Measurements from ENCODE around the gene HMGN3.

Gene HMGN3

DNA sequence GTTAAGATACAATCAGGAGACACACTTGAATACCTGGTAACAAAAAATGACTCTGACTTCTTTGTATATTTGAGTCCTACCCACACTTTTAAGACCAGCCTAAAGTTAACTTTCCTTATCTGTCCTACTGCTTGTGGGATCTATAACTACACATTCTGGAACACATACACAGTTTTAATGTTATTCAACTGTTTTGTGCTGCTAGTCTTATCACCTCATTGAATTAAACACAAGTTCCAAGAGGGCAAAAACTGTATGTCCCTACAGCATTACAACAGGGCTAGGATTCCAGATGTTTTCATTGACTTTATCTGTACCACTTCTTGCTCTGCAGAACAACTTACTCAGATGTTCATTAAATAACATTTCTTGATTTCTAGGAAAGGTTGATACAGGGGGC is 2.8 kb downstream of the HMGN3 start:
- no peak for DNase-seq

DNA sequence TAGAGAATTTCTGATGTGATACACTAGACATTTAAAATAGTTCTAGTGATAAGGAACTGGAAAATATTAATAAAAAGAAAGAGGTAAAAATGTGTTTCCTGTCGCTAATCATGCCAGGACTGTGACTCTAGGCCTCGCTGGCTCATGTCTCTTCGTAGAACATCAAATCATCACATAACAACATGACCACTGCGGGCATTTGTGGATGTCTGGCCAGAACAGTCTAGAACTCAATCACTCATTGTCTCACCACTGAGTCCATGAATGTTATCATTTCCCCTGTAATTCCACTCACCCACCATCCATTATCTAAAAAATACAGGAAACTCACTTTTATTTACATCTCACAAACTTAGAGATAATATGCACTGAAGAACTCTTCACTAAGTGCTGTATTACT is 3.4 kb downstream of the HMGN3 start:
- DNase-seq, result no peak

DNA sequence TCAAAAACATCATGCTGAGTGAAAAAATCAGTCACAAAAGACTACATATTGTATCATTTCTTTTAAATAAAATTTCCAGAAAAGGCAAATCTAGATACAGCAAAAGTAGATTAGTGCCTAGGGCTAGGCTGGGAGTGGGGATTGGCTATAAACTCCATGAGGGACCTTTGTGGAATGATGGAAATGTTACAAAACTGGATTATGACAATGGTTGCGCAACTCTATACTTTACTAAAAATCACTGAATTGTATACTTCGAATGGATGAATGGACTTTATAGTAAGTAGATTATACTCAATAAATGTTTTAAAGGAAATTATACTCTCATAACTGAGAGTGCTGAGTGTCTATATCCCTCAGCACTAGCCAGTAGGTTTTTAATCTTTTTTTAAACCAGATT is 4.3 kb downstream of the HMGN3 start:
- DNase-seq, result no peak

DNA sequence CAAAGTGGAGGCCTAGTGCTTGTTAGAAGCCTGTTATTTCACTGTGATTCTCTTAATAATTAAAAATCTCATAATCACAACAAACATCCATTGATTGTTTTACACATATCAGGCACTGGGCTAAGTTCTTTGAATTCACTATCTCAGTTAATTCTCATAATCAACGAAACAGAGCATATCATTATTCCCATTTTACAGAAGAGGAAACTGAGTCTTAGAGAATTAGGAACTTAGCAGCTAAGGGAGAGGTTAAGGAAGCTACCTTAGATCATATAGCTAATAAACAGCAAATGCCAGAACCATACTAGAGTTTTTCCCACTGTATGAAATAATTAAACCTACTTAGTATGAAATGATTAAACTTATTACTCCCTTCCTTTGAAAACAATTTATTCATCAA is 7.0 kb downstream of the HMGN3 start:
- DNase-seq, result no peak

DNA sequence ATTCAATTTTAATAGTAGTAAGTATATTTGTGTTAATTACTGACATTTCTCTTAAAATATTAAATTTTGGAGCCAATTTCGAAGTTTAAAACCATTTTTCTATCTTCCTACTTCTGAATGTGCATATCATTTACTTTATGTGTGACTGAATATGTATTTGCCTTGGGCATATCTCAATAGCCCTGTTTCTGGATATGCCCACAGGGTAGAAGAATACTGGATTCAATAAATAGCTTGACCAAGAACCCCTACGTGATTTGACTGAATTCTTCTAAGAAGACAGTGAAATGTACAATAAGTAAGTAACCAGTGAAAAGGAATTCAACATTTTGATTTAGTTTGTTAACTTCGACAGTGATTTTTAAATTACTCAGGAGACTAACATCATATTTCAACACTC is 7.8 kb downstream of the HMGN3 start:
- DNase-seq, result no peak

DNA sequence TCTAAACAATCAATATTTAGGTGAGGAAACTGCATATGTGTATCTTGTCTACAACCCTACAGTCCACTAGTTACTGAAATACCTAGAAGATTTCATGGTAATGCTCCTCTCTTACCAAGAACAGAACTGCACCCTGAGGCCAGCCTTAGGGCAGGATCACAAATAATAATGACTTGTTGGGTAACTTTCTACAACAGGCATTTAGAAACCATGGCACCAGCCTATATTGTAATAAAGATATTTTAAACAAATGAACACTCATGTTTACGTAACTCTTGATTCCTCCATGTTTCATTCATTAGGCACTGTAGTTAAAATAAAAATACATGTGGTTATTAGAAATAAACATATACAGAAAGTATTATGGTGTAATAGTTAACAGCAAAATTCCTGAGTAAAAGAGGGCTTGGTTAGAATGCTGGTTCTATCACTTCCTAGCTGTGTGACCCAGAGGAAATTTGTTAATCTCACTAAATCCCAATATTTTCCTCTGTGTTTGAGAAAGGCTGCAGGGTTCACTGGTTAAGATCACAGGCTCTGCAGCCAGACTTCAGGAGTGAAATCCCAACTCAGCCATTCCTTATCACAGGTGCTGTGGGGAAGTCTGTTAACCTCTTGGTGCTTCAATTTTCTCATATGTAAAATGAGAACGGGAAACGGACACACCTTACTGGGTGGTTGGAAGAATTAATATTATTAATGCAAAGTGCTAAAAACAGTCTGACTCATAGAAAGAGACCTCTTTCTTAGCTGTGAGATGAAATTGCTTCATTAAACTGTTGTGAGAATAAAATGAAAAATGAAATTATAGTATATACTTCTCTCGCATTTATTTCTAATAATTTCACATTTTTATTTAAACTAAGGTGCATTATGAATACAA is 8.5 kb downstream of the HMGN3 start:
- no peak for DNase-seq

DNA sequence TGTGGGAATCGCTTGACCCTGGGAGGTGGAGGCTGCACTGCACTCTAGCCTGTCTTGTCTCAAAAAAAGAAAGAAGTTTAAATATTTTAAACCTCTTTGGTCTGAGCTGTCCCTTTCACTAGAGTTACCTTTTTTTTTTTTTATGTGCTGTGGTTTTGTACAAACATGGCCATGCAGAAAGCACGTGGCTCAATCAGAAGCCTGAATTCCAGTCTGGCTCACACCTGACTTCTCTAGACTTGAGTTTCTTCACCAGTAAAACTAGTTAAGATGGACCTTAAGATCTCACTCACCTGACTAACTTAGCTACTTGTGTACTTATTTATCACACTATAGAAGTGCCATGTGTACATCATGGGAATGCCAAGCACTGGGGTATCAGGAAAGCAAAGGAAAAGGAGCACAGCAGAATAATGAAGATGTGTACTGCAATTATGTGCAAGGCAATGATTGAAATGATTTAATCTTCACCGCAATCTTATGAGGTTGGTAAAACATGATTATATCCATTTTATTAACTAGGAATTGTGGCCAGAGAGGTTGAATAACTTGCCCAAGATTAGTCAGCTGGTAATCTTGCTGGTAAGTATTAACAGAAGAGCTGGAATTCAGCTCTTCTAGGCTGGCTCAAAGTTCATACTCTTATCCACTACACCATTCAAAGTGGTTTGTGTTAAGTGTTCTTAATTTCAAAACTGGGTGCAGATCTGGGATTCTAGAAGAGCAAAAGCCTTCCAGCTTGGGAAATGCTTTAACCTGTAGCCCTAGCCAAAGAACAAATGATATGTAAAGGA is 10.7 kb downstream of the HMGN3 start:
- DNase-seq, result no peak

DNA sequence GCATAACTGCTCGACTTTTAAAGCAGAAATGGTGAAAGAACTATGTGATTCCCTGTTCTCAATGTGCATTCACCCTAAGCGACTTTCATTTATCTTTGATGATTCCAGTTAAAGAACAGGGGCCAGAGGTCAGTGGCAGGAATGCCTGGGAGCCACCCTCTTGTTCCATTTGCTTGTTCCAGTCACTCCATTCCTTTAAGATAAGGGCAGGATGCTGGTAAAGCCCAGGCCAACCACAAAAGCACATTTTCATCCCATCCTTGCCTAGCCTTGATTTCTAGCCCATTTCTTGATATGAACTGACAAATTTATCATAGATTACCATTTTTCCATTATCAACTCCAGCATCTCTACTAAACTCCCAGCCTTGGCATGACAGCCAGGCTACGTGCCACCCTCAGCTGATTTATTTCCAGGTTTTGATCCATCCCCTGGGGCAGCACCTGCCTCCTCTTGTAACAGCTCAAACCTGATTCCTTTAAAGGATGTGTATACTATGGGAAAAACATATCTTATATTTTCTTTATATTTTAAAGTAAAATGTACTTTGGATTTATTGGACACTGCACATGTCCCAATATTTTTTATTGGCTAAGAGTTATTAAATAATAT is 19.2 kb downstream of the HMGN3 start:
- no peak for DNase-seq

DNA sequence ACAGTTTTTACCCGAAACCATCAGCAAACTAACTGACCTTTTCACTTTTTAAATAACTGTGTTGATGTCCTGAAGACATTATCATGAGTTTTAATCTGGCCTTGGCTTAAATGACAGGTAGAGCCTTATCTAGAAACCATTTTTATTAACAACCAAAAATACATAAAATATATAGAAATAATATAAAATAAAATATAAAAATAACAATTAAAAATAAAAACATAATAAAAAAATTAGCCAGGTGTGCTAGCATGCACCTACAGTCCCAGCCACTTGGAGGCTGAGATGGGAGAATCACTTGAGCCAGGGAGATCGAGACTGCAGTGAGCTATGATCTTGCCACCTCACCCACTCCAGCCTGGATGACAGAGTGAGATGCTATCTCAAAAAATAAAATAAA is 21.6 kb downstream of the HMGN3 start:
- DNase-seq, result no peak

DNA sequence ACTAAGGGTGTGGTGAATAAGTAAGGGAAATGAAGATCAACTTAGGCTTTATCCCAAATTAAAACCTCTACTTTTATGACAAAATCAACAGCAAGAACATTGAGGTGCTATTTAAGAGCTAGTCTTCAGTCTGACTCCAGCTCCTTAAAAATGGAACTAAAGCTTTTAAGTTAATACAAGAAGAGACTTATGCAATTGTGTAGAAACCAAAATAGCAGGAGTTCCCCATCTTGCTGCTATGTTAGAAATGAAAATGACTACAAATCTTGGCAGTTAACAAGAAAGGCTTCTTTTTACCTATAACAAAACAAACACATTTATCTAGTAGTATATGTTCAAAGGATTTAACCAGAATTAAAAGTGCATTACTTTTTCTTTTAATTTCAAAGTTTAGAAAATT is 25.7 kb downstream of the HMGN3 start:
- no peak for DNase-seq

DNA sequence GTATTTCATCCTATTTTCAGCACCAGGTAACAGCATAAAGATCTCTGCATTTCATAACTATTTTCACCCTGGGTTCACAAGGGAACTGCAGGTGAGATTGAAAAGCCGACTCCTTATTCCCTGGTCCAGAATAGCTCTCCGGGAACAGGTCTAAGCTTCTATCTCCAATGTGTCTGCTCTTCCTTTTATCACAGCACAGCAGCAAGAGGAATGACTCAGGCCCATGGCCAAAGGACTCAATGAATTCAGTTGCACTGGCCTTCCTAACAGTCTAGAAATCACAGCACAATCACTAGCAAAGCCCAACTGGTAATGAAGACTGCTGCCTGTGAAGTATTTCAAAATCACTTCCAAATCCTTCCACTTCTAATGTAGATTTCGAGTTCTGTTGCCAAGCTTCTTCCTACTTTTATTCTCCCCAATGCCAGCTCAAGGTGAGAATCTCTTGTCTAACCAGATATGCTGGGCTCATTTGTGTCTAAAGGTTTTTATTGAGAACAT is 30.7 kb downstream of the HMGN3 start:
- DNase-seq, result no peak

DNA sequence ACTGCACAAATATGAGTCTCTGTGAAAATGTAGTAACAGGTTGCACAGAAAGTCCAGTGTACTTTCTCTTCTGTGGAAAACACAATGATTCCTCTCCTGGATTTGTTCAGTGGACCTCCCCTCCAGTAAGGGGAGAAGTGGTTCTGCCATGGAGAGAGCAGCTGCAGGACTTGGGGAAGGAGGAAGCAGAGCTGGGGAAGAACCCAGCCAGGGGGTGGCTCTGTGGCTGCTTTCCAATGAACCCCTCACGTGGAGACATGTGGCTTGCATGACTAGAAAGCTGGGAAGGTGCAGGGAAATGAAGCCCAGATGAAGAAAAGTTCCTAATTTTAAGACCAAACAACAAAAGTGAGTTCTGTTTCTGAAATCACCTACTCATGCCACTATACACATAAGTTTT is 31.9 kb downstream of the HMGN3 start:
- DNase-seq, result no peak

DNA sequence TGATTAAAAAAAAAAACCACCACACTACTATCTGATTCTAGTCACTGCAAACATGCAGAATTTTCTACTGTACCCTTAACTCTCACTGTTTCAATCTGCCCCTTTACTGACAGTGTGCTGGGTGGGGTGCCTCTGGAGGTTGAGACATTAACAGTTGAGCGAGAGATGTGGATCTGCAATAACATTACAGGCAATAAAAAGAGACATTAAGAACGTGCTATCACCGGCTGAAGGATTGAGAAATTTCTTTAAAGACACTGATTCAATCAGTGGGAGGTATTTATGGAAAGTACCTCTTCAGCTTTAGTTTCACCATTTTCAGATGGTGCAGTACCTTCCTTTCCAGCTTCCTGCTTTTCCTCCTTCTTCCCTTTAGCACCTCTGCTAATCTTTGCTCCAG is 32.5 kb downstream of the HMGN3 start:
- DNase-seq, result no peak

DNA sequence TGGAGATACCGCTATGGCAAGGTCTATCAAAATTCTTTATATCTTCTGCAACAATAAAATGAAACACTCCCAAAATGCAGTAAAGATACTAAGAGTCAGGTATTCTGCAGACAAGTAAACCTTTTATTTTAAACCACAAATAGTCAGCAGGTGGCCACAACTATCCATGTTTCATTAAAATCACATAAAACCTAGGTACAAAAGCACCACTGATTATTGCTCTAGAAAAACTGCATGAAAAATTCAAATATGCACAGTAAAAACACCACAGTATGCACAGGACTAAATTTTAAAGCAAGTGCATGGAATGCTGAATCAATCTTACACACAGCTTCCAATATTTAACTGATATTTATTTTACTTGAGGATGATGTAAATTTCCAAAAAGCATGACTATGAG is 33.3 kb downstream of the HMGN3 start:
- no peak for DNase-seq

DNA sequence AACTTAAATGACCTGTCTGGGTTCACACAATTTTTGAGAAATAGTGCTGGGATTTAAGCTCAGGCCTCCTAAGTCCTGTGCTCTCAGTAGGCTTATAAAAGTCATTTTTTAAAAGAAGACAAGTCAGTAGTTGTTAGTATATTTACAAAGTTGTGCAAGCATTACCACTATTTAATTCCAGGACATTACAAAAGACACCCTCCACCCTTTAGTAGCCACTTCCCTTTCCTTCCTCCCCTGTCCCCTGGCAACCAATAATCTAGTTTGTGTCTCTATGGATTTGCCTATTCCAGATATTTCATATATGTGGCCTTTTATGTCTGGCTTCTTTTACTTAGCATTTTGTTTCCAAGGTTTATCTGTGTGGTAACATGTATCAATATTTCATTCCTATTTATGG is 37.6 kb downstream of the HMGN3 start:
- no peak for DNase-seq

DNA sequence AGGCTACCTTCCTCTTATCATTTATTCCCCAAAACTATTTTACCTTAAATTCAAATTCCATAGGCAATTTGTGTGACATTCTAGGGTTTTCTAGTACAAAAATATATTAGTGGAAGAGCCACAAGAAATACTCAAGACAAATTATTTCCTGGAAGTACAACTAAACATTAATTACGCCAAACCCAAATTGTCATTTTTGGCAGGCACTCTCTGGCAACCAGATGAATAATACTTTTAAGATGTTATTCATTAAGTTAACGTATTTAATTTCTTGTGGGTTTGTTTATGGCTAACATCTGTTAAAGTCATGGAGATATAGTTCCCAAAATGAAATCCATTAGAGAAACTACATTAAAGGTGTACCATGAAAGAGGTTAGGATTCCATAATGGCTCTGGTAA is 40.5 kb downstream of the HMGN3 start:
- DNase-seq, result no peak

DNA sequence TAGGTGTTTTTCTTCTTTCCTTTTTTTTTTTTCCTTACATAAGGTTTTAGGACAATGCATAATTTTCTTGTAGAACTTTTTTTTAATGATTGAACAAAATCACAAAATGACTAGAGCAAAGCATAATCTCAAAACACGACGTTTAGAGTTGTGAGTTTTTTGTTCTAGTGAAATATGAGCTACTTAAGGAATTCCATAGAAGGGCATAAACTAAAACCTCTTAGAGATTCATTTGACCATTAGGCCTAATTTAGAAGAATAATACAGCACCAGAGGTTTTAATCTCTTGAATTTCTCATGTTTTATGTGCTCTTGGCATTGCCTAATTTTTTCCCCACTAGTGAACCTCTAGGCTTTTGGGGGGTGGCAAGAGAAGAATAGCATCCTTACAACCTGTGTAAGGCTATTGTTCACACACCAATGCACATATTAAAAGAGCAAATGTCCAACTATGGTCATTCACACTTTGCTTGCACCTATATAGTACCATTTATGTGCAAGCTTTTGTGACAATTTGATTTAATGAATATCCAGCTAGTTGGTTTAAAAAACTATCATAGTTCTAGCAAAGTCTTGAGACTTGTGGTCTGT is 44.6 kb downstream of the HMGN3 start:
- no peak for DNase-seq

DNA sequence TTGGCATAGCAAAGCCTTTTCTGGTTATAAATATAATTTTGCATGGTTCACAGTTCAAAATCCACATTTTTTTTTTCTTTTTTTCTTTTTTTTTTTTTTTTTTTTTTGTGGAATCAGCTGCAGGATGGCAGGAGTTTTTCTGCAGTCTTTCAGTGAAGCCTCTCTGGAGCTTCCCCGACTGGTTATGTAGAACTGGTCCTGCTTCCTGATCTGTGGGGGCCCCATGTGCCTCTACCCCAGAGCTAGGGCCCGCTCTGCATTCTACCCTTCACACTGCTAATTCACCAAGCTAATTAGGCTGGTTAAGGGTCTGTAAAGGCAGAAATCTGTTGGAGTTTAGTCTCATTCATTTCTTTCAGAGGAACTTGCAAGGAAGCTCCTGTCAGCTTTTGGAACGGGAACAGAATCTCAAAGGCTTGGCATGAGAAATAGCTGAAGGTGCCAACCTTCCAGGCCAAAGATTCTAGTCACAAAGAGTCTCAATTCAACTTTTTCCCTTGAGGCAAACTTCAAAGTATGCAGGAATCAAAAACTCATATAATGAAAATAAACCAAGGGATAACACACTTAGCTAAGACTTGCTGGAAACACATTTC is 45.5 kb downstream of the HMGN3 start:
- DNase-seq, result peak in 1 of 2 donors; percentile 1

DNA sequence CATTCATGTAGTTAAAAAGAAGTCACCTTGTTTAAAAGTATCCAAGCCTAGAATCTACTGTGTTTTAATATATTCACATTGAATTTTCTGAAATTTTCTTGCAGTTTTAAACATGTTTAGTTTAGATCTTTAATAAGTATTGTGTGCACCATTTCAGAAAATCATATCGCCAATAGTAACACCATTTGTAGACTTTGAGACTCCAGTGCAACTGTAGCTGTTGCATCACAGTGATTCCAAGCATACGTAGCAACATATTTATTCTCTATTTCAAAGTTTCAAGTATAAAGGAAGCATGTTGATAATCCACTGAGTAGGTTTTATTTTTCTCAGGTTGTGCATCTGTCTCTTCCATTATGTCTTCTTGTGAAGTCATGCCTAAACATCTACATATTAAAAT is 46.4 kb downstream of the HMGN3 start:
- DNase-seq, result no peak

DNA sequence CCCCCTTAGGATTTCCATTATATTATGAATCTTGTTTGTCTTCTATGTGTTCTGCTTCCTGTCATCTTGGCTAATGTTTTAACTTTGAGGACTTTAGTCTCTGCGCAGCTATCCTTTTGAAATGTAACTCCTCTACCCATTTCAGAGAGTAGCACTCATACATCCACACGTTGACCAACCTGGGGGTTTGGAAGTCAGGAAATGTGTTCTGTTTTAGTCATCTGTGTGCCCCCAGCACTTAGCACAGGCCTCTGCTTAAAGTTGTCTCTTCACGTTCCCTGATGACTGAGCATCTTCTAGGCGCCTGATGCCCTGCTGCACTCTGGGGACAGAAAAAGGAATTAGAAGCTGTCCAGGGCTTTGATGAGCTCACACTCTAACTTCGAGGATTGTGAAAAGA is 47.9 kb downstream of the HMGN3 start:
- DNase-seq, result no peak

DNA sequence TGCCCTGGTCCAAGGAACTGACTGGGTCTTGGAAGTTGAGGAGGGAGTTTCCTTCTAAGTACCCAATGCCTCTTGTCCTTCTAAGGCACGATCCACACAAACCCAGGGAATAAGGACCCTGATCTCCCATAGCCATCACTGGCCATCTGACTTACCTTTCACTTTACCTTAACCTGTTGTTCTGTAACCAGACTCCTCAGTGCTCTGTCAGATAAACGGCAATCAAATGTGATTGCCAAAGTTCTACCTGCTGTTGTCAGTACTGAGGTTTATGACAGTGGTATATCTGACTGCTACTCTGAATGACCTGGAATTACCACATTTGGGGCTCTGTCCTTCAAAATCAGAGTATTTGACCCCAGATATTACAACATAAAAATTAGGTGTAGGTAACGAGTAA is 49.8 kb downstream of the HMGN3 start:
- no peak for DNase-seq

DNA sequence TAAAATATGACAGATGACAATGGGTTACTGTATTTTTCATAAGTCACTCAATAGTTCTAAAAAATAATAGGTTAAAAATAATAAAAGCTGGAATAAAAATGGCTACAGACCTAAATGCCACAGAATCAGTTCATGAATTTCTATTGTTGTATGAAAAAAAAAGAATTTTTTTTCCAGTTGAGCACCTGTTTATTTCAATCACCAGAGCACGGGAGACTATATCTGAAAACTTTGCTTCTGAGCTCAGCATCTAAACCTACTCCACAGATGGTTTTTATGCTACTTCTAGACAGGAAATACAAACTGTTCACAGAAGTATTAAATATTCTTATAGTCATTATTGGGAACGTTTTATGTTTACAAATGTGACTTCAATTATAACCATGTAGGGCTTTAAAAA is 50.4 kb downstream of the HMGN3 start:
- no peak for DNase-seq

DNA sequence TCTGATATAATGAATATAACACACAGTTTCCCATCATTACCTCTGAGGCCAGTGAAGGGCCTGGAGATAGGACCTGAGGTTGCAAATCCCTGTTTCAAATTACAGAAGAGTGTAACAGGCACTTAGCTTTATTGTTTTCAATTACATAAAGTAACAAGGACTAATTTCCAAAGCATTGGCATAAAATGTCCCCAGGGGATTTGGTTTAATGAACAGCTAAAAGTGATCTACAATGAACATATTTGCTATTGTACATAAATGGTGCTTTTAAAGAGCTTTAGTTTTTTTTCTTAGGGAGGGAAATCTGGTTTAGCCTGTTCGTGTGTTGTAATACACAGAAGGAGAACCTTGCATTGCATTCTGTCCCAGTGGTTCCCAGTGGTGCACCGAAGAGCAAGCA is 54.4 kb downstream of the HMGN3 start:
- DNase-seq, result no peak
